Breast epithelium (tissue), 3 donors: ENCODE measurements around the gene ITGA8.

Experiments used
- CTCF ChIP-seq, 3 donors: fragments of 450-650 bp; IDR thresholded peaks; one replicate each; pipeline ENCODE4 v1.5.1; 2016 to 2017; ENCODE audit warnings: antibody characterized with exemption in 3 of 3, mild to moderate bottlenecking in 3 of 3, moderate library complexity in 3 of 3
- POLR2AphosphoS5 ChIP-seq, 3 donors: sonication (generic); formaldehyde crosslinking; IDR thresholded peaks; one replicate each; pipeline ENCODE4 v1.6.1; 2017; ENCODE audit warnings: antibody characterized with exemption in 3 of 3

DNA sequence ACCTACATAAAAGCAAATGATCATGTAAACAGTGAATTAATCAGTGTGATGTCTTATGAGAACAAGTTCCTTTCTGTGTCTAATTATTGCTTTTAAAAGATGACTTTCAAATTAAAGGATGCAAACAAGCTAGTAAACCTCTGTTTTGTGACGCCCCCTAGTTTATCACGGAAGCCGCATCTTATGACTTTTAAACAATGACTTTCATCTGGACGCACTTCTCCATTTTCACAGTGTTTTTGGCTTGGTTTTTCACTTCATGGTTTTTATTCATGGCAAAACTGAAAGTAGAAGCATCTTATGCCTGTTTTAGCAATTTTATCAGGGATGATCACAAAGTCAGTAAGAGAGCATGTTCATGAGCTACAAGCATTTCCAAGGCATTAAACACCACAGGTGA is 35.0 kb downstream of the ITGA8 start:
- no peak for TF ChIP-seq CTCF (IDR thresholded peaks at IDR 0.05)
- TF ChIP-seq POLR2AphosphoS5 (IDR thresholded peaks at IDR 0.05), result no peak
